Activated CD4-positive, alpha-beta memory T cell treated with anti-CD3 and anti-CD28 coated beads, Interleukin-2, amount 10 ng/mL, durations not matched to agents 7 days and 5 days (primary cell): Measurements from ENCODE around the gene LONP2. TPM values are rescaled to one million over a fixed set of nuclear protein-coding genes. Genes with fewer than 3 reads are reported as not detected.
"Not testable (repeated sequence)": the region's sequence is repeated elsewhere in the genome, so short reads cannot be mapped to it uniquely, and the experiment has no call there.

Experiments used
- CTCF ChIA-PET: fragments of 350-600 bp; sonication (Branson Sonifier 250); formaldehyde crosslinking; loops from one replicate; lab custom pipeline; 2021; ENCODE audit warnings: antibody characterized with exemption, inconsistent platforms; lab: Charles Lee
- POLR2A ChIA-PET: fragments of 350-600 bp; sonication (Branson Sonifier 250); formaldehyde crosslinking; loops from one replicate; lab custom pipeline; 2021; ENCODE audit warnings: antibody characterized with exemption; lab: Charles Lee
- DNase-seq: peaks from one replicate; pipeline ENCODE4 v3.0.0-alpha.2; 2020
- H3K27ac Mint-ChIP-seq: one replicate; pipeline ENCODE4 v1.8.0; 2021; ENCODE audit warnings: mild to moderate bottlenecking, mixed read lengths
- H3K27me3 Mint-ChIP-seq: one replicate; pipeline ENCODE4 v1.8.0; 2021; ENCODE audit warnings: mixed read lengths
- H3K36me3 Mint-ChIP-seq: one replicate; pipeline ENCODE4 v1.8.0; 2021; ENCODE audit warnings: low read depth, mixed read lengths
- H3K4me1 Mint-ChIP-seq: one replicate; pipeline ENCODE4 v1.8.0; 2021; ENCODE audit warnings: mixed read lengths
- H3K4me3 Mint-ChIP-seq: one replicate; pipeline ENCODE4 v1.8.0; 2021; ENCODE audit warnings: mild to moderate bottlenecking, mixed read lengths
- H3K9me3 Mint-ChIP-seq: one replicate; pipeline ENCODE4 v1.8.0; 2021; ENCODE audit warnings: mixed read lengths
- total RNA-seq, 2 experiments: library from RNA; stranded (reverse); gene quantifications; one replicate each; pipeline ENCODE4 v1.2.3, GENCODE V29; 2021

LONP2 gene
- total RNA-seq, 2 experiments from 2014 or later = 50.4 to 52.1 TPM

GRCh38 chr16:48220891-48221290 lies 23.2 kb upstream of the LONP2 start:
- Mint-ChIP-seq H3K27me3 (no peaks in the 10 kb centered on the region), H3K36me3 (no peaks in the 10 kb centered on the region), H3K4me3 (no peak overlapping the region), H3K4me1 (no peaks in the 10 kb centered on the region), H3K27ac (no peak overlapping the region), H3K9me3 (no peaks in the 10 kb centered on the region)
- ChIA-PET POLR2A (no interaction called here), CTCF (no interaction called here)
- no peak for DNase-seq

- CTCF ChIA-PET = interaction anchor here (0.9 to 1.4 kb wide), 3 partner anchors 9 to 459 kb away, joined by 3 read pairs; no protein-coding TSS in a partner anchor
- H3K36me3 Mint-ChIP-seq = no peaks in the 10 kb centered on the region
- no peaks in the 10 kb centered on the region for H3K27me3 Mint-ChIP-seq
- no peaks in the 10 kb centered on the region for H3K9me3 Mint-ChIP-seq
- no peaks in the 10 kb centered on the region for H3K4me1 Mint-ChIP-seq
- no peak overlapping the region for H3K27ac Mint-ChIP-seq
- no peak for DNase-seq
- POLR2A ChIA-PET = no interaction called here
- no peak overlapping the region for H3K4me3 Mint-ChIP-seq
These were observed 20.6 kb upstream of the LONP2 start for GRCh38 chr16:48223490-48223889.

GRCh38 chr16:48225456-48225855 lies 18.6 kb upstream of the LONP2 start:
- POLR2A ChIA-PET = no interaction called here
- no peak overlapping the region for H3K27ac Mint-ChIP-seq

GRCh38 chr16:48231727-48232492 lies 12.2 kb upstream of the LONP2 start:
- Mint-ChIP-seq H3K27me3 (no peaks in the 10 kb centered on the region), H3K4me3 (no peak overlapping the region), H3K36me3 (no peaks in the 10 kb centered on the region), H3K9me3 (no peaks in the 10 kb centered on the region), H3K4me1 (peaks cover 21% of the 10 kb centered on the region), H3K27ac (peak overlapping the region; percentile 41)
- CTCF ChIA-PET = interaction anchor here (0.5 to 2.9 kb wide), 11 partner anchors 12 to 953 kb away, joined by 3 to 31 read pairs (median 4); partner anchors contain the start of gene LONP2
- DNase-seq = peak; percentile 56
- POLR2A ChIA-PET = interaction anchor here (0.6 to 1.0 kb wide), 3 partner anchors 16 to 381 kb away, joined by 3 read pairs; partner anchors contain the start of gene ABCC11

More at GRCh38 chr16:48225456-48225855, 18.6 kb upstream of the LONP2 start:
- Mint-ChIP-seq H3K36me3 (no peaks in the 10 kb centered on the region), H3K9me3 (no peaks in the 10 kb centered on the region), H3K4me3 (no peak overlapping the region), H3K4me1 (no peaks in the 10 kb centered on the region), H3K27me3 (no peaks in the 10 kb centered on the region)
- CTCF ChIA-PET = no interaction called here
- no peak for DNase-seq

GRCh38 chr16:48232493-48233040 lies 11.5 kb upstream of the LONP2 start:
- POLR2A ChIA-PET = interaction anchor here (1.0 kb wide), 1 partner anchor 15 kb away, joined by 3 read pairs; the partner anchor contains the start of gene ABCC11
- CTCF ChIA-PET = interaction anchor here (0.7 to 2.9 kb wide), 6 partner anchors 9 to 398 kb away, joined by 3 to 31 read pairs (median 4); no protein-coding TSS in a partner anchor
- H3K4me3 Mint-ChIP-seq = no peak overlapping the region

GRCh38 chr16:48234630-48235029 lies 9.5 kb upstream of the LONP2 start:
- DNase-seq = no peak
- H3K4me1 Mint-ChIP-seq = peaks cover 21% of the 10 kb centered on the region
- ChIA-PET CTCF (no interaction called here), POLR2A (interaction anchor here (3.9 kb wide), 1 partner anchor 10 kb away, joined by 13 read pairs; the partner anchor contains the start of gene LONP2)
- H3K9me3 Mint-ChIP-seq = no peaks in the 10 kb centered on the region
- no peak overlapping the region for H3K27ac Mint-ChIP-seq
- no peak overlapping the region for H3K4me3 Mint-ChIP-seq
- no peaks in the 10 kb centered on the region for H3K36me3 Mint-ChIP-seq
- no peaks in the 10 kb centered on the region for H3K27me3 Mint-ChIP-seq

More at GRCh38 chr16:48232493-48233040, 11.5 kb upstream of the LONP2 start:
- Mint-ChIP-seq H3K9me3 (no peaks in the 10 kb centered on the region), H3K27ac (peak overlapping the region; percentile 4), H3K4me1 (peaks cover 21% of the 10 kb centered on the region), H3K36me3 (no peaks in the 10 kb centered on the region), H3K27me3 (no peaks in the 10 kb centered on the region)
- DNase-seq = no peak

GRCh38 chr16:48235058-48235555 lies 9.0 kb upstream of the LONP2 start:
- ChIA-PET CTCF (interaction anchor here (1.0 kb wide), 1 partner anchor 388 kb away, joined by 3 read pairs; no protein-coding TSS in a partner anchor), POLR2A (interaction anchor here (1.2 to 3.9 kb wide), 3 partner anchors 9 to 388 kb away, joined by 4 to 13 read pairs (median 4); partner anchors contain the start of genes LONP2 and SIAH1)
- Mint-ChIP-seq H3K27me3 (no peaks in the 10 kb centered on the region), H3K36me3 (no peaks in the 10 kb centered on the region), H3K4me1 (peaks cover 21% of the 10 kb centered on the region), H3K27ac (no peak overlapping the region), H3K9me3 (peaks cover 4% of the 10 kb centered on the region), H3K4me3 (no peak overlapping the region)
- no peak for DNase-seq

GRCh38 chr16:48235556-48236136 lies 8.5 kb upstream of the LONP2 start:
- Mint-ChIP-seq H3K9me3 (peaks cover 6% of the 10 kb centered on the region), H3K36me3 (no peaks in the 10 kb centered on the region), H3K4me1 (peaks cover 21% of the 10 kb centered on the region), H3K4me3 (no peak overlapping the region), H3K27ac (no peak overlapping the region), H3K27me3 (no peaks in the 10 kb centered on the region)
- ChIA-PET CTCF (interaction anchor here (1.0 kb wide), 1 partner anchor 388 kb away, joined by 3 read pairs; no protein-coding TSS in a partner anchor), POLR2A (interaction anchor here (1.2 to 3.9 kb wide), 3 partner anchors 9 to 388 kb away, joined by 4 to 13 read pairs (median 4); partner anchors contain the start of genes LONP2 and SIAH1)
- no peak for DNase-seq

GRCh38 chr16:48236286-48236685 lies 7.8 kb upstream of the LONP2 start:
- H3K4me1 Mint-ChIP-seq = peaks cover 19% of the 10 kb centered on the region
- no peak for DNase-seq
- H3K36me3 Mint-ChIP-seq = no peaks in the 10 kb centered on the region
- no peaks in the 10 kb centered on the region for H3K27me3 Mint-ChIP-seq
- ChIA-PET CTCF (interaction anchor here (0.6 to 2.0 kb wide), 2 partner anchors 387 to 1066 kb away, joined by 6 read pairs; no protein-coding TSS in a partner anchor), POLR2A (interaction anchor here (1.2 to 3.9 kb wide), 3 partner anchors 8 to 387 kb away, joined by 4 to 13 read pairs (median 4); partner anchors contain the start of genes LONP2 and SIAH1)
- no peak overlapping the region for H3K4me3 Mint-ChIP-seq
- no peak overlapping the region for H3K27ac Mint-ChIP-seq
- peaks cover 6% of the 10 kb centered on the region for H3K9me3 Mint-ChIP-seq

GRCh38 chr16:48240147-48240546 lies 4.0 kb upstream of the LONP2 start:
- H3K9me3 Mint-ChIP-seq, H3K4me3 Mint-ChIP-seq, H3K27me3 Mint-ChIP-seq, DNase-seq, POLR2A ChIA-PET, H3K36me3 Mint-ChIP-seq, H3K27ac Mint-ChIP-seq: not testable (repeated sequence)
- H3K4me1 Mint-ChIP-seq = peaks cover 10% of the 10 kb centered on the region
- CTCF ChIA-PET = interaction anchor here (2.0 kb wide), 1 partner anchor 383 kb away, joined by 4 read pairs; no protein-coding TSS in a partner anchor

- CTCF ChIA-PET = interaction anchor here (0.6 to 2.7 kb wide), 2 partner anchors 12 to 378 kb away, joined by 3 to 13 read pairs; no protein-coding TSS in a partner anchor
- H3K9me3 Mint-ChIP-seq = peaks cover 4% of the 10 kb centered on the region
- peaks cover 9% of the 10 kb centered on the region for H3K36me3 Mint-ChIP-seq
- POLR2A ChIA-PET = interaction anchor here (0.7 to 2.7 kb wide), 6 partner anchors 10 to 1101 kb away, joined by 3 to 13 read pairs (median 6); partner anchors contain the start of genes NETO2 and SIAH1
- peak overlapping the region; percentile 79 for H3K27ac Mint-ChIP-seq
- H3K27me3 Mint-ChIP-seq = no peaks in the 10 kb centered on the region
- no peak for DNase-seq
- H3K4me1 Mint-ChIP-seq = peaks cover 32% of the 10 kb centered on the region
- peak overlapping the region; percentile 87 for H3K4me3 Mint-ChIP-seq
These were observed 729 bp downstream of the LONP2 start for GRCh38 chr16:48244863-48245195.

- H3K27ac Mint-ChIP-seq = no peak overlapping the region
- DNase-seq = no peak
- H3K4me3 Mint-ChIP-seq = no peak overlapping the region
- POLR2A ChIA-PET = interaction anchor here (2.2 to 2.7 kb wide), 2 partner anchors 11 to 139 kb away, joined by 7 to 13 read pairs; partner anchors contain the start of gene SIAH1
- H3K4me1 Mint-ChIP-seq = peaks cover 32% of the 10 kb centered on the region
- H3K27me3 Mint-ChIP-seq = no peaks in the 10 kb centered on the region
- CTCF ChIA-PET = interaction anchor here (2.7 kb wide), 1 partner anchor 377 kb away, joined by 13 read pairs; no protein-coding TSS in a partner anchor
- H3K36me3 Mint-ChIP-seq = peaks cover 9% of the 10 kb centered on the region
- no peaks in the 10 kb centered on the region for H3K9me3 Mint-ChIP-seq
These were observed 2.0 kb downstream of the LONP2 start for GRCh38 chr16:48246066-48246465.
